SH-SY5Y (cell line): ENCODE results near the gene PCDHGC3.

ENCODE experiments used
- GATA2 ChIP-seq: IDR thresholded peaks from 2 replicates; pipeline ENCODE4 v1.6.1; 2011; ENCODE audit warnings: mild to moderate bottlenecking, low read depth, low read length
- GATA3 ChIP-seq: IDR thresholded peaks from 2 replicates; pipeline ENCODE4 v1.6.1; 2011; ENCODE audit warnings: low read depth, mild to moderate bottlenecking, low read length, moderate library complexity

- no peak for TF ChIP-seq GATA3
- no peak for TF ChIP-seq GATA2
Observed at GRCh38 chr5:141427783-141428426, 47.9 kb upstream of the PCDHGC3 start.
